RWPE1 (cell line): ENCODE measurements around the gene ISLR.

Experiments
- CTCF ChIA-PET: fragments of 350-600 bp; sonication (Branson Sonifier 250); formaldehyde crosslinking; extraction: SDS; loops from one replicate; lab custom pipeline; 2021; lab: Yijun Ruan, JAX
- POLR2A ChIA-PET: fragments of 400-600 bp; formaldehyde crosslinking; extraction: SDS; loops from one replicate; lab custom pipeline; 2020; ENCODE audit warnings: antibody characterized with exemption; ENCODE audit not compliant: low non-redundant PET; lab: Yijun Ruan, JAX
- DNase-seq: peaks from one replicate; pipeline ENCODE4 v3.0.0; 2012; ENCODE audit warnings: low spot score
- H3K27ac ChIP-seq: fragments of 450-650 bp; 2 replicates; pipeline ENCODE4 v1.5.1; 2017
- CTCF ChIP-seq: fragments of 450-650 bp; conservative IDR thresholded peaks from 2 replicates; pipeline ENCODE4 v1.5.1; 2017; ENCODE audit warnings: low read depth, mild to moderate bottlenecking

The ISLR gene

GRCh38 chr15:74132681-74133651, 40.5 kb upstream of the ISLR start:
- H3K27ac ChIP-seq: no peak overlapping the region
- POLR2A ChIA-PET: no interaction called here
- TF ChIP-seq CTCF: peak; percentile 9; the same call in 1 of the 2 replicates
- CTCF ChIA-PET: interaction anchor here (1.4 to 1.6 kb wide), 2 partner anchors 175 to 187 kb away, joined by 4 to 9 read pairs; no protein-coding TSS in a partner anchor
- DNase-seq: no peak

GRCh38 chr15:74133694-74134386, 39.7 kb upstream of the ISLR start:
- CTCF ChIA-PET: interaction anchor here (0.5 to 1.5 kb wide), 14 partner anchors 8 to 881 kb away, joined by 3 to 8 read pairs (median 4); no protein-coding TSS in a partner anchor
- TF ChIP-seq CTCF: no peak
- POLR2A ChIA-PET: no interaction called here
- DNase-seq: no peak
- no peak overlapping the region for H3K27ac ChIP-seq

- ChIA-PET POLR2A (no interaction called here), CTCF (interaction anchor here (0.5 to 1.5 kb wide), 13 partner anchors 9 to 881 kb away, joined by 3 to 8 read pairs (median 4); no protein-coding TSS in a partner anchor)
- DNase-seq: peak; percentile 58
- TF ChIP-seq CTCF: peak; percentile 58
- no peak overlapping the region for H3K27ac ChIP-seq
These were observed 39.0 kb upstream of the ISLR start for GRCh38 chr15:74134387-74135027.

GRCh38 chr15:74135041-74135565, 38.4 kb upstream of the ISLR start:
- POLR2A ChIA-PET: no interaction called here
- CTCF ChIA-PET: interaction anchor here (0.6 to 1.5 kb wide), 4 partner anchors 25 to 364 kb away, joined by 4 to 9 read pairs (median 6); no protein-coding TSS in a partner anchor
- no peak for TF ChIP-seq CTCF
- DNase-seq: no peak
- no peak overlapping the region for H3K27ac ChIP-seq

GRCh38 chr15:74136540-74136813, 37.0 kb upstream of the ISLR start:
- H3K27ac ChIP-seq: no peak overlapping the region
- no peak for DNase-seq
- ChIA-PET CTCF (interaction anchor here (1.3 kb wide), 1 partner anchor 171 kb away, joined by 9 read pairs; no protein-coding TSS in a partner anchor), POLR2A (no interaction called here)
- no peak for TF ChIP-seq CTCF
